ENCODE results near the gene CDH22.

Gene CDH22

DNA sequence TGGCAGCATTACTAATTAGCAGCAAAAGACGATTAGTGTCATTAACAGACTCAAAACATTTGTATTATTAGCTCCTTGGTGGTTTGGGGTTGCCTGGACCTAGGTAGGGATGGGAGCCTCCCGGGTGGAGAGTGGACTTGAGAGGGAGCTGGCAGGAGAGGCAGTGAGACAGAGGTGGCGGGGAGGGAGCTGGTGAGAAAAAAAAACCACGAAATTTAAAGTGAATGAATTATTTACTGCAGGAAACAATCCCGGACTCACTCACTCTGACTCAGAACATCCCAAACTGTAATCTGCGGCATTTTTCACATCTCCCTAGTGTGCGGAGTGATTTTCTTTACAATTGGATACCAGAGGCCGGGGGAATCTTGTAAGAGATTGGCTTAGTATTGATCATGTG, 14.3 kb upstream of the CDH22 start:
- no peak for DNase-seq

DNA sequence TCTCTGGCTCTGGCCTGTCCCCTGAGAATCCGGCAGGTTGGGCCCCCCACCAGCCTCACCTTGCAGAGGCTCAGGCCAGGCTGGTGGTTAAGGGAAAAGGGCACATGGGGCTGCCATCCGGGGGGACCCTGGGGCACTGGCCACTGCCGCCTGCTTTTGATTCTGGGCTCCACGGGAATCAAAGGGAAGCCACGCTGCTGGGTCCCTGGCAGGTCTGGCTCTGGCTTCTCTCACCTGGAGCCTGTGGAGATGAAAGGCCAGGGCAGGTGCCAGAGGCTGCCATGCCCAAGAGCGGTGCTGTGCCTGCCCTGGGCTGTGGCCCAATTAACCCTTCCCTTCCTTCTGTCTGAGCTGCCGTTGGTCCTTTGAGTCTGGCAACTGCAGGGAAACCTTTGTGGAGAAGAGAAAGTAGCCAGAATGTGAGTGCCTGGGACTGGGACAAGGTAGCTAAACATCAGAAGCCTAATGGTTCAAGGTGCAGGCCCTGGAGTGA, 9.4 kb upstream of the CDH22 start:
- DNase-seq, result no peak

DNA sequence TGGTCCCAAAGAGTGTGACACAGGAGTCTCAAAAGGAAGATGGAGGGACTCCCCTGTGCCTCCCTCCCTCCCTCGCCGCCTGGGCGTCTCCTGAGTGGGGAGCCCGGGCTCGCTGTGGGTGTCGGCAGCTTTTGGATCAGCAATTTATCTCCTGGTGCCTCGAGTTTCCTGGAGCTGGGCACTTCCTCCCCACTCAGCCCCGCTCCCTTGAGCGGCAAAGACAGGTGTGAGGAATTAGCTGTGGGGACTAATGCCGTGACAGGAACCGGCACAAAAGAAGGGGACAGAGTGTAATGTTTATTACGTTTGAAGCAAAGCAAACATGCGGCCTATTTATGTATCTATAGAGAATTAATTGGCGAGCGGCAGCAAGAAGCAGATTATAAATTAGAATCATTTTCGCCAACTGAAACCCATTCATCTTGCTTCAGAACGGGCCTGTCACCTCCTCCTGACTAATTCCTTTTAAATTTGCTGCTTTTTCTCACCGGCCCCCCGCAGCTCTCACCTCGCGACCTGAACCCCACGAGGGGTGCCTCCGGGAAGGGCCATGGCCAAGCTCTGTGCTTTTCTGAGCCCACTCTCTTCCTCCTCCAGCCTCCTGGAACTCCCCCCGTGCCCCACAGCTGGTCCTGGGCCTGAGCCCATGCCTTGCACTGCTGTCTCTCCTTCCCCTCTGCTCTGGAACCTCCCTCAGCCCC, 8.8 kb upstream of the CDH22 start:
- no peak for DNase-seq

DNA sequence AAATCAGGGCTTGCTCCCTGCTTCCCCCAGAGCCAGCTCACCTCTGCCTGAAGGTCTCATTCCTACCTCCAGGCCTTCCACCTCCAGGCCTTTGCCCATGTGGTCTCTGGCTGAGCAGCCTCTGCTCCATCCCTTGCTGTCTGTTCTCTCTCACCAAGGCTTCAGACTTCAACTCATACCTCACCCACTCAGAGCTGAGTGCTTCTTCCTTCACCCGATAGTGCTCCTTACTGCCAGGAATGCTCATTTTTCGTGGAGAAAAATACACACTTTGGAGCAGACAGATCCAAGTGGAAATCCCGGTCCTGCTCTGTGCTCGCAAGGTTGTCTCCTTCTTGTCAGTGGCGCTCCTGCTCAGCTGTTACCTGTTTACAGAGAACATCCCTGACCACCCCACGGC, 7.0 kb upstream of the CDH22 start:
- DNase-seq, result no peak

DNA sequence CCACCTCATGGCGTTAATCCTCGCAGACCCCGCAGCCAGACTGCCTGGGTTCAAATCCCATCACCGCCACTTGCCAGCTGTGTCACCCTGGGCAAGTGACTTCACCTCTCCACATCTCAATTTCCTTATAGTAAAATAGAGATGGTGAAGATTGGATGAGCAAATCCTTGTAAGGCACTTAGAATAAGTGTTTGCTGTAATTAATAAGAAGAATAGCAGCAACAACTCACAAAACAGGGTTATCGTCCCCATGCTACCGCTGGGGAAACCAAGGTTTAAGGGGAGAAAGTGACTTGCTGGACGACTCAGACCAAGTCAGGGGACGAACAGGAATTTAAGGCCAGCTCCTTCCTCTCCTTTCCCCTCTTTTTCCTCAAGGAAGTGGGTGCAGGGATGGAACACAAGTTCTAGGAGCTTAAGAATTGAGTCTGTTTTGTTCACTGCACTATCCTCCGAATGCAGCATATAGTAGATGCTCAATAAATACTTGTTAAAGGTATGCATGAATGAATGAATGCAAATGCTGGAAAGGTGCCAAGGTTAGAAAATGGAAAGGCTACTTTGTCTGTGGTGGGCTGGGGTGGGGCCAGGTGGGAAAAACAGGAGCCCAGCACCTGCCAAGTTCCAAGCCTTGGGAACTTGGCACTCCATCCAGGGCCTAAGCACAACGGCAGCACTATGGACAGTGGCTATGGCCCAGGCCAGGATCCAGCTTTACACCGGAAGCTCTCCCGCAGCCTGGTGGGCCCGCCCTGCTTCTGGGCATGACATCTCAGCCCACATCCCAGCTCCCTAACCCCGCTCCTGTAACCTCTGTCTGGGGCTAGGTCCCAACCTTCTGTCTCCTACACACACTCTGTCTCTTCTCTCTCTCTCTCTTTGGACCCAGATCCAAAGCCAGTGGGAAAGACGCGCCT, 4.9 kb upstream of the CDH22 start:
- no peak for DNase-seq

DNA sequence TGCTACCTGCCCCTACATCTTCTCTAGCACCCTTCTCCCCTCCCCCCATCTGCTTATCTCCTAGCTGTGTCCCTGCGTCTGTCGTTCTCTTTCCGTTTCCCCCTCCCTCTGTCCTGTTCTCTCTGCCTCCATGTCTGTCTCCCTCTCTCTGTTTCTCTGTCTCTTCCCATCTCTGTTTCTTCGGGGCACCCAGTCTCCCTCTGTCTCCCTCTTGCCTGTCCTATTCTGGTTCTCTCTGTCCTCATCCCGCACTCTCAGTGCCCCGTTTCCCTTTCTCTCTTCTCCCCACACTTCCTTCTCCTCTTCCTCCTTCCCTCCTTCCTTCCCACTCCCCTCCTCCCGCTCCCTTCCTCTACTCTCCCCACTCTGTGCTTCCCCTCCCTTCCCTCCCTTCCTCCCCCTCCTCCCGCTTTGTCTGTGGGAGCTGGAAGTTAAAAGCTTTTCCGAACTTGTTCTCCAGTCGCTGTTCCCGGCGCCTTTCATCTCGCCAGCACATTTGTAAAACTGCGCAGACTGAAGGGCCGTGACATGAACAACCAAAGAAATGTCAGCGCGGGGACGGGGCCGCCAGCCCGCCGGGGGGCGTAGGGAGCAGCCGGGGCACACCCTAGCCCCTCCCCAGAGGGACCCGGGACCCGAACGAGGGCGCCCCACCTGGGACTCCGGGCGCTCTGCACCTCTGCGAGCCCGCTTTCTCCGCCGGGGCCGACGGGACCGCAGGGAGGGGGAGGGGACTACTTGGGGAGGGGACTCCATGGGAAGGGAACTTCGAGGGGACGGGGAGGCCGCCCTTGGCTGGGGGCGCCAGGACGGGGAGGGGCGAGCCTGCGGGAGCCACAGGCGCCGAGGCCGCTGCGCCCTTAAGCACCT, 4.0 kb upstream of the CDH22 start:
- no peak for DNase-seq

DNA sequence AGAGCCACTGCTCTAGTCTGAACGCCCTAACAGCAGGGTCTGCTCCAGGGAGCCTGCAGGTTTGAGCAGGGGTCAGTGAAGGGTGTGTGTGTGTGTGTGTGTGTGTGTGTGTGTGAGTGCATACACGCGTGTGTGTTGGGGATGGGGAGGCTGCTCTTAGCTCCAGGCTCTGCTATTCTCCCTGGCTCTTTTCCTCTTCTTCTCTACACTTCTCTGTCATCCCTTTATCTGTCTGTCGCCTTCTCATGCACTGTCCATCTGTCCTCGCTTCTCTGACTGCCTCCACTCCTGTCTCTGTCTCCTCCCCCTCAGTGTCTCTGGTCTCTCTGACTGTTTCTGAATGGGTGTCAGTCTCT, 3.4 kb upstream of the CDH22 start:
- DNase-seq, result no peak

DNA sequence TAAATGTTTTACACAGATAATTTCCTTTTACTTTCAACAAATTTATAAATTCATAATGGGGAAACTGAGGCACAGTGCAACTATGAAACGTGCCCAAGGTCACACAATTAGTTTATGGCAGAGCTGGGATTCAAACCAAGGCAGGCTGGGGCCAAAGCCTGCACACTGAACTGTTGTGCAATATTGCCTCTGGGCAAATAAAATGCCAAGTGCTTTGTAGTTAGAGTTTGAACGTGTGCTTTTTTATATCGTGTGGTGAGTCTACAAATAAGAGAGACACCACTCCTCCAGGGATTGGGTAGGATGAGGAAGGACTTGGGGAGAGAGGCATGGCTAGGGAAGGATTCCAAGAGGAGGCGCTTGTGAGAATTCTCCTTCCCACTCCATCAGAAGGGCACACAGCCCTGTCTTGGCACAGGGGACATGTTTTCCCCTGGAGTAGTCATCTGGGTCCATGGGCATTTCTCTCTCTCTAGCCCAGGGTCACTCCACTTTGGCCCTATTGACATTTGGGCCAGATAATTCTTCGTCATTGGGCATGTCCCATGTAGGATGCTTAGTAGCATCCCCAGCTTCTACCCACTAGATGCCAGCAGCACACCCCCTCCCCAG, 2.8 kb upstream of the CDH22 start:
- DNase-seq, result no peak

DNA sequence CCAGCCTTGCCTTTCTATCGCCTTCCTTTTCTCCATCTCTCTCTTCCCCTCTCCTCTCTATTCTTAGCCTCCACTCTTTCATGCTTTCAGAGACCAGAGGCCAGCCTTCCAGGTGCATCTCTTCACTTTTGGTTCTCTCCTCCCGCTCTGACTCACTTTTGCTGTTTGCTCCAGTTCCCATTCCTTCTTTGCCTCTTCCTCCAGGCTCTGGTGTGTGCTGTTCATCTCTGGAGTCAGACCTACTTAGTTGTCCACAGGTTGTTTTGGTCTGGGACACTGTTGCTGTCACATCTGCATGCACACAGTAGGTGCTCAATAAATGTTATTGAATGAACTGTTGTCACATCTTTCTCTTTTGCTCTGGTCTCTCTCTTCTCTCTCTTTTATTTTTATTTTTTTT, 1.6 kb upstream of the CDH22 start:
- DNase-seq, result no peak

DNA sequence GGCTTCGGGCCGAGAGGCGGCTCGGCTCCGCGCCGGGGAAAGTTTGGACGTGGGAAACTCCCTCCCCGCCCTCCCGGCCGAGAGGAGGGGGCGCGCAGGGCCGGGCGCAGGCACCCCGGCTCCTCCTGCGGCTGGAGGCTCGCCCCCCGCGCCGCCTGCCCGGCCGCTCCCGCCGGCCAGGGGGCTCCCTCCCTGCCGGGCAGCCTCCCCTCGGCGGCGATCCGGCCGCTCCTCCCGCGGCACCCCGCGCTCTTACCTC, 370 bp downstream of the CDH22 start:
- no peak for DNase-seq

DNA sequence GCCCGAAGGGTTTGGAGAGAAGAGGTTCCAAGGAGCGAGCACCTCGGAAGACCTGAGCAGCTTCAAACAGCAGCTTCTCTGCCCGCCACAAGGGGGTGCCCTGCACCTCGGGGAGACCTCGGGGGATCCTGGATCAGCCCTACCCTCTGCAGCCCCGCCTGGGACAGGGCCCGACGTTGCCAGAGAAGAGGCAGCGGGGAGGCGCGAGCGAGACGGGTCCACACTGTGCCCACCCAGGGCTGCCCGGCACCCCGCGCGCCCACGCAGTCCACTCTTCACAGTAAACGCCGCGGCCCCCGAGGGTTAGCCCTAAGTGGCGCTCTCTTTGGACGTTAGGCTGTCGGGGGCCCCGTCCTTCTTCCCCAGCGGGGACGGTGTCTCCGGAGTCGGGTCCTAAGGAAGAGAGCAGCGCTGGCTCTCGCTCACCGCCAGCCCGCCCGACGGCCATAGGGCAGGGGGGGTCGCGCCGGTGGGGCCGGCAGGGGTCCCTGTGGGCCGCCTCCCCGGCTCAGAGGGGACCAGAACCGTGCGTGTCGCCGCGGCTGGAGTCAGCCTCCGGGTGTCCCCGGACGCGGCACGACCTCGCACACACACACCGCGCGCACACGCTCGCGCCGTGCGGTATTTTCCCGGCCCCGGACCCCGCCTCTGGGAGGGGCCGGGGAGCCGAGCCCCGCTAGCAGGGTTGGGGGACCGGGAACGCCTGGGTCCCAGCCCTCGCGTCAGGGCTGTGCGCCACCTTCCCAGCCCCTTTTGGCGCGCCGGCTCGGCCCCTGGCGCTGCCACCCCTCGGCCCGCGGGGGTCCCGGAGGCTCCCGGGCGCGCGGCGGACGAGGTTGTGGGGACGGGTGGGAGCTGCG, 929 bp downstream of the CDH22 start:
- DNase-seq, result no peak

DNA sequence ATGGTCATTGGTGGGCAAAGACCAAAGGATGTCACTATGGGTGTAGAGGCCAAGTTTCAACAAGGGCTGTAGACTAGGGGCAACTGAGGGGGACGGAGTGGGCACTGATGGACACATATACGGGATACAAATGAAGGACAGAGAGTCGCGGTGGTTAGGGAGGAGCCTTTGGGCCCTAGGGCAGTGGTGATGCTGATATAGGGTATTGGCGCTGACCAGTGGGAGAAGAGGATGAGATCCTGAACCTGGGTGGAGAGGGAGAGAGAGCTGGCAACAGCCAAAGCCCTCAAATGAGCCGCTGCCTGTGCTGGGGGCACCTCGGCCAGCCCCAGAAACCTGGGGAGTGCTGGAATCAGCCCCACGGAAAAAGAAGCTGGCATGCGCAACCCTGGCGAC, 1.6 kb downstream of the CDH22 start:
- no peak for DNase-seq

DNA sequence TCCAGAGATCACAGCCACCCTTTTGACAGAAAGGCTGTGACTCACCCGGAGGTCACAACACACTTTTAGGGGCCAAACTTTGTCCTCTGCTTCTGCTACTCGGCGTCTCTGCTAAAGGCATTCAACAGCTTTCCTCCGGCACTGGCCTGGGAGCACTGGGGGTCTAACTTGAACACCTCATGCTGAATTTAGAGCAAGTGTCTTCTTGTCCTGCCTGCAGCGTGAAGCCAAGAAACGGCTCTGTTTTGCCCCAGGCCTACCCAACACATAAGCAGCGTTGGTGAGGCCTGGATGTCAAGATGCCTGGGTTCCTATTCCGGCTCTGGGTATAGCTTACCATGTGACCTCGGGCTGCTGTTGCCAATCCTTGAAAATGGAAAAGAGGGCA, 2.3 kb downstream of the CDH22 start:
- no peak for DNase-seq

DNA sequence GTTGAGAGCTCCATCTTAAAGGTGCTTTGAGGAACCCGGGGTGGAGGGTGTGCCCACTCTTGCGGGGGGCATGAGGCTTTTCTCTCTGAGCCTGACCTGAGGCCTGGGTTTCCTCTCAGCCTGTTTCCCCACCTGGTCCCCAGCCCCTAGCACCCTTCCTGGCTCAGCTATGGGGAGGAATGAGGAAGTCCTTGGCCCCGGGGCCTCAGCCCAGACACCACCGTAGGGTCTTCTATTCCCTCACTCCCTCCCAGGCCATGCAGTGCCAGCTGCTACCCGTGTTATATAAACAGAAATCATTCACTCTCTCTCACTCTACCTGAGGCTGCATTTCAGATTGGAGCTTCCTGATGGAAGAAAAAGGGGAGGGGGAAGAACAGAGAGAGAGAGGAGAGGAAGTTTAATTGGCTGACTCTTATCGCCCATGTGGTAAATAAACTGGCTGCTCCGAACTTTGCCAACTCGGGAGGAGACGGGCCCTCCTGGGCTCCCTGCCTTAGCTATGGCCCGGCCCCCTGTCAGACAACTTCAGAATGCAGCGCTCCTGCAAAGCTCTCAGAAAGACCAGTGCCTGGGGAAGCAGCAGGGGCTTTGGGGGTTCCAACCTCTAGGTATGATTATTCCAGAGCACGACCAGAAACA, 2.8 kb downstream of the CDH22 start:
- no peak for DNase-seq

DNA sequence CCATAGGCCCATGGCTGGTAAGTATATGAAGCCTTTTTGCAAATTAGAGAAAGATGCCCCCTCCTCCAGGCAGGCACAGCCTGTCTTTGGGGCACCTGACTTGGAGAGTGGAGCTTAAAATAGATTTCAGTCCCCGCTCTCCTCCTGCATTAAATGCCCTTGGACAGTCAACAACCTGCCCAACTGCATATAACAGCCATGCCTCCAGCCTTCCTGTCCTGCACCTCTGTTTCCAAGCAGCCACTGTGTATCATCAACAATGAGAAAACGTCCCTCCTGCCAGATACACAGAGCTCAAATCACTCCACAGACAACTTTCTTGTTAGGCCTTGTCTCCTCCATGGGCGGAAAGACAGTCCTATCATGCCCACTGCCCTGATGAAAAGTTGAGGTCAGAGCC, 3.4 kb downstream of the CDH22 start:
- DNase-seq, result no peak

DNA sequence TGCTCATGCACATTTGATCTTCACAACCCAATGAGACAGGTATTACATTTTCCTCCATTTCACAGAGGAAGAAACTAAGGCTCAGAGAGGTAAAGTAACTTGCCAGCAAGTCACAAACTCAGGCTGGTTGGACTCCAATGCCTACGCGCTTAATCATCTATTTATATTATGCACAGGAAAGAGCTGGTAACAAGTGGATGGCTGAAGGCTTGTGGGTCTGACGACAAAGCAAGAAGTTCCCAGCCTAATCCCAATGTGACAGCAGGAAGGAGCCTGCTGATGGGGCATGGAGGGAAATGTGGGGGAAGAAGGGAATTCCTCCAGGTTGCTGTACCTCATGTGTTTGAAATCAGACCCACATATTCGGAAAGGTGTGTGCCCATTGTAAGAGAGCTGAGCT, 3.9 kb downstream of the CDH22 start:
- no peak for DNase-seq

DNA sequence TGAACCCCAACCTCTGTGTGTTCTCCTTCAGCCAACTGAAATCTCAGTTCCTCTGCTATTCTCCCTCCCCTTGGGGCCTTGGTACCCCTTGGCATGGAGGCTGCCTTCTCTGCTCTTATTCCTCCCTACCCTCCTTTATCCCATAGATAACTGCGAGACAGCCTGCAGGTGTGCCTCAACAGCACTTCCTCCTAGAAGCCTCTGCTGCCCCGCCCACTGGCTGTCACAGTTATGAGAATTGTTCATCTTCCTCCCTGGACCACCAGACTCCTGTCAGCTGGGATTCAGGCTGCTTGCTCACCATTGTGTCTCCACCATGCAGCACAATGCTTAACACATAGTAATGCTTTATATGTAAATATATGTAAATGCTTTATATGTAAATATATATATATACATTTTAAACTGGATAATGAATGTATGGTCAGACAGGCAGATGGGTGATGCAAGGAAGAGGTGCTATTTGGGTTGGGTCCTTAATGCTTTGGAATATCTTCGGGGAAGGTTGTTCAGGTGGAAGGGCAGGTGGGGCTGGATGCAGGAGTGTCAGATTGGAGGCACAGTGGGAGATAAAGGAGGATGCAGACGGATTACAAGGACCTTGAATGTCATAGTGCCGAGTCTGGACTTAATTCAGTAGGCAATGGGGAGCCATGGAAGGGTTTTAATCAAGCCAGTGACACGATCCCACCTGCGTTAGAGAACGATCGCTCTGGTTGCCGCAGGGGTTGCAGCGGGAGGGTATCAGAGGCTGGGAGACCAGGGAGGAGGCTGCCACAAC, 4.9 kb downstream of the CDH22 start:
- DNase-seq, result no peak

DNA sequence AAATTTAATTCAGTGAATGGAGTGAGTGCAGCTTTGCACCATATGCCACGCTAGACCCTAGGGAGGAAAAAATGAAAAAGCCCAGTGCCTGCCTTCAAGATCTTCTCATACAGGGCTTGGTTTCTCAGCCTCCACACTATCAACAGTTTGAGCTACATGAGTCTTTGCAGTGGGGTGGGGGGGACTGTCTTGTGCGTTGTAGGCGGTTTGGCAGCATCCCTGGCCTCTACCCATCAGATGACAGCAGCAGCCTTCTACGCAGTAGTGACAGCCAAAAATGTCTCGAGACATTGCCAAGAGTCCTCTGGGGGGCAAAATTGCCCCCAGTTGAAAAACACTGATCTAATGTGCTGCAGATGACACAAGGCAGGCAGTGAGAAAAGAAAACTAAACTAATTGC, 6.2 kb downstream of the CDH22 start:
- DNase-seq, result no peak

DNA sequence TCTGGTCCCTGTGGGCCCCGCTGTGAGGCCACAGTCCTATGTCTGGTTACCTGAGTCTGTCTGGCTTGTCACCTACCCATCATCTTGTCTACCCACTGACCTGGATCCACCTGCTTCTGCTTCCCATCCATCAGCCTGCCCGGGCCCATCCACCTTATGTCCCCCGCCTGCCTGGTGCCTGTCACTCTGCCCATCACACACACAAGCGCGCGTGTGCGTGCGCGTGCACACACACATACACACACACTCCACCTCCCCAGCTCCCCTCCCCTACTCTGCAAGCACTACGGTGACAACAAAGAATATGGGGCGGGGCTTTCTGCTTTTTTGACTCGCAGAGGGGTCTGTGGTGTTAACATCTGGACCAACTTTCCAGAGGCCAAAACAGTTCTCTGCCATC, 8.0 kb downstream of the CDH22 start:
- DNase-seq, result no peak

DNA sequence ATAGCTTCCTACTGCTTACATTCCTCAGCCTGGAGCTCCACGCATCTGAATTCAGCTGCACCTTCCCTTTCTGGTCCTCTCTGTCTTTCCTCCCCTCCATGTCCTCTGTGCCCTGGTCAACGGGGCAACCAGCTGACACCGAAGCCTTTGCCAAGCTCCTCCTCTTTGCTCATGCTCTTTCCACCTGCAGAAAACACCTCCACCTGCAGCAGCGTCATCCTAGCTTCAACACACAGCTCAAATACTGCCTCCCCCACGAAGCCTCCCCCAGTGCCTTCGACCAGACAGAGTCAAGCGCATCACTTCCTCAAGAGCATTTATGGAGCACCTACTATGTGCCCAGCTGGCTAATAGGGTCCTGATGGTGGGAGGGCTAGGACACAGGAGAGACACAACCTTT, 9.2 kb downstream of the CDH22 start:
- no peak for DNase-seq

DNA sequence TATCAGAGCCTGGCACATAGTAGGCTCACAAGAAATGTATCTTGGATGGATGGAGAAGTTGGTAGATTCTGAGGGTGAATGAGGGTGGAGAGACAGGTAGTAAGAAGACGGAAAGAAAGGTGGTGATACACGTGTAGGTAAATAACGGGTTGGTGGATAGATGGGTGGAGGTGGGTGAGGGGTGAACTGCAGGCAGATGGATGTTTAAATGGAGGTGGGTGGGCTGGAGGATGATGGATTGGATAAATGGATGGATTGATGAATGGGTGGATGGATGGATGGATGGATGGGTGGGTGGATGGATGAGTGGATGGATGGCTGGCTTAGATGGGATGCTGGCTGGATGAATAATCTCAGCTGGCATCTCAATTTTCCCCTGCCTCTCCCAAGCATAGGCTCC, 9.9 kb downstream of the CDH22 start:
- DNase-seq, result no peak

All from NCI-H187 treated with DMSO at 0.1 percent for 48 hours (cell line).